NCI-H1436 (cell line): ENCODE results near the gene NLGN2.
"Not testable (repeated sequence)": the region's sequence is repeated elsewhere in the genome, so short reads cannot be mapped to it uniquely, and the experiment has no call there.

Source experiments
- DNase-seq: peaks from one replicate; lab custom pipeline; 2025; lab: John Stamatoyannopoulos, UW

NLGN2 gene

GRCh38 chr17:7407485-7408251, at the start of gene NLGN2:
Gene NLGN2 (plus strand): TSS chr17:7407845. CDS start chr17:7408256, 411 bp downstream.
- no peak for DNase-seq

GRCh38 chr17:7361906-7362305, 45.7 kb upstream of the NLGN2 start:
- no peak for DNase-seq

- no peak for DNase-seq
Observed at GRCh38 chr17:7363311-7363710, 44.3 kb upstream of the NLGN2 start.

GRCh38 chr17:7365963-7366362, 41.7 kb upstream of the NLGN2 start:
- DNase-seq = not testable (repeated sequence)

- DNase-seq = no peak
Observed at GRCh38 chr17:7367083-7367482, 40.6 kb upstream of the NLGN2 start.

GRCh38 chr17:7367918-7368598, 39.6 kb upstream of the NLGN2 start:
- DNase-seq = no peak

GRCh38 chr17:7368599-7368994, 39.0 kb upstream of the NLGN2 start:
- not testable (repeated sequence) for DNase-seq

GRCh38 chr17:7369825-7370224, 37.8 kb upstream of the NLGN2 start:
- no peak for DNase-seq

- DNase-seq = no peak
Observed at GRCh38 chr17:7370853-7371252, 36.8 kb upstream of the NLGN2 start.

- DNase-seq = no peak
Observed at GRCh38 chr17:7374353-7374752, 33.3 kb upstream of the NLGN2 start.

- DNase-seq = no peak
Observed at GRCh38 chr17:7379134-7379533, 28.5 kb upstream of the NLGN2 start.

- no peak for DNase-seq
Observed at GRCh38 chr17:7380321-7380720, 27.3 kb upstream of the NLGN2 start.

GRCh38 chr17:7380855-7381683, 26.6 kb upstream of the NLGN2 start, which contains the start of gene TNK1:
Gene TNK1 (plus strand): TSS chr17:7381089. CDS start chr17:7382927, 1,838 bp downstream.
- no peak for DNase-seq

- DNase-seq = no peak
Observed at GRCh38 chr17:7382901-7383300, 24.7 kb upstream of the NLGN2 start.

GRCh38 chr17:7383371-7383741, 24.3 kb upstream of the NLGN2 start:
- DNase-seq = no peak

GRCh38 chr17:7383742-7384488, 23.7 kb upstream of the NLGN2 start:
- DNase-seq = no peak

- DNase-seq = no peak
Observed at GRCh38 chr17:7384489-7385081, 23.1 kb upstream of the NLGN2 start.

- DNase-seq = no peak
Observed at GRCh38 chr17:7388856-7389255, 18.8 kb upstream of the NLGN2 start.

- DNase-seq = no peak
Observed at GRCh38 chr17:7389924-7390910, 17.4 kb upstream of the NLGN2 start.

- DNase-seq = no peak
Observed at GRCh38 chr17:7391307-7391706, 16.3 kb upstream of the NLGN2 start.
